Fibroblast of the aortic adventitia (primary cell): ENCODE measurements around the gene ERN2. TPM values are rescaled to one million over a fixed set of nuclear protein-coding genes. Genes with fewer than 3 reads are reported as not detected.

ENCODE experiments used
- DNase-seq: peaks from one replicate; pipeline ENCODE4 v3.0.0-alpha.2; 2010; ENCODE audit warnings: low read depth
- H3K4me3 ChIP-seq: 2 replicates; pipeline ENCODE4 v1.5.1; 2011; ENCODE audit warnings: low read depth, mild to moderate bottlenecking, control low read depth, low read length, moderate library complexity
- total RNA-seq: library from RNA; depleted of rRNA; stranded (reverse); fragments of >200 nt; gene quantifications from 2 replicates; pipeline ENCODE4 v1.2.3, GENCODE V29; 2012; ENCODE audit warnings: low replicate concordance
- TF ChIP-seq, protein P1 (sequence below): IDR thresholded peaks from 2 replicates; pipeline ENCODE4 v1.5.1; 2011; ENCODE audit warnings: mild to moderate bottlenecking, low read length, control low read depth, inconsistent platforms; ENCODE audit not compliant: insufficient read depth

The ERN2 gene
- total RNA-seq, 1 donor = not detected

DNA sequence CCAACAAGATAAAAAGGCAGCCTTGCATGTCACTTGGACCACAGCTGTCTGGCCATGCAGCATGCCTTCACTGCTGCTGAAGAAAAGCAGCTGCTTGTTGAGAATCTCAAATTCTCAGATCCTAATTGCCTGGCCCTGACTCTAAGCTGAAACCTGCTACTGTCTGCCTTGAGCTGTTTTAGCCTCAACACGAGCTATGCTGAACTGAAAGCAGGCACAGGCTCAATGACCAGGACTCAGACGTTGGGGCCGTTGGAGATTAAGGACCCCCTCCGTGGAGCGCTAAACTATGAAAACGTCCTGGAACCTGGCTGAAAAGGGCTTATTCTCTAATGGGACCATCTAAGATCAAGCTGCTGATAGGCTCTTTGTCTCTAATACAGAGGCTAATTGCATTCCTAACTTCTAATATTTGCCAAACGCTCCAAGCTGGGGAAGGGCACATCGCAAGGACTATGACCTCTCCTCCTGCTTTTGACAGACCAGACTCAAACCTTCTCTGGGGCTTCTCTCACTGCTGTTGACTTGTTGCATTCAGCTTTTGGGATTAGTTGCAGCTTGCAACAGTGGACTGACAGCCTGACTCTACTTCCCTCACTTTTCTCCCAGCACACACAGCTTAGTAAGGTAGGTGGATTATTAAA, 38.9 kb downstream of the ERN2 start:
- H3K4me3 ChIP-seq = no peak overlapping the region
- TF ChIP-seq, protein P1, sequence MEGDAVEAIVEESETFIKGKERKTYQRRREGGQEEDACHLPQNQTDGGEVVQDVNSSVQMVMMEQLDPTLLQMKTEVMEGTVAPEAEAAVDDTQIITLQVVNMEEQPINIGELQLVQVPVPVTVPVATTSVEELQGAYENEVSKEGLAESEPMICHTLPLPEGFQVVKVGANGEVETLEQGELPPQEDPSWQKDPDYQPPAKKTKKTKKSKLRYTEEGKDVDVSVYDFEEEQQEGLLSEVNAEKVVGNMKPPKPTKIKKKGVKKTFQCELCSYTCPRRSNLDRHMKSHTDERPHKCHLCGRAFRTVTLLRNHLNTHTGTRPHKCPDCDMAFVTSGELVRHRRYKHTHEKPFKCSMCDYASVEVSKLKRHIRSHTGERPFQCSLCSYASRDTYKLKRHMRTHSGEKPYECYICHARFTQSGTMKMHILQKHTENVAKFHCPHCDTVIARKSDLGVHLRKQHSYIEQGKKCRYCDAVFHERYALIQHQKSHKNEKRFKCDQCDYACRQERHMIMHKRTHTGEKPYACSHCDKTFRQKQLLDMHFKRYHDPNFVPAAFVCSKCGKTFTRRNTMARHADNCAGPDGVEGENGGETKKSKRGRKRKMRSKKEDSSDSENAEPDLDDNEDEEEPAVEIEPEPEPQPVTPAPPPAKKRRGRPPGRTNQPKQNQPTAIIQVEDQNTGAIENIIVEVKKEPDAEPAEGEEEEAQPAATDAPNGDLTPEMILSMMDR = no peak
- no peak for DNase-seq

DNA sequence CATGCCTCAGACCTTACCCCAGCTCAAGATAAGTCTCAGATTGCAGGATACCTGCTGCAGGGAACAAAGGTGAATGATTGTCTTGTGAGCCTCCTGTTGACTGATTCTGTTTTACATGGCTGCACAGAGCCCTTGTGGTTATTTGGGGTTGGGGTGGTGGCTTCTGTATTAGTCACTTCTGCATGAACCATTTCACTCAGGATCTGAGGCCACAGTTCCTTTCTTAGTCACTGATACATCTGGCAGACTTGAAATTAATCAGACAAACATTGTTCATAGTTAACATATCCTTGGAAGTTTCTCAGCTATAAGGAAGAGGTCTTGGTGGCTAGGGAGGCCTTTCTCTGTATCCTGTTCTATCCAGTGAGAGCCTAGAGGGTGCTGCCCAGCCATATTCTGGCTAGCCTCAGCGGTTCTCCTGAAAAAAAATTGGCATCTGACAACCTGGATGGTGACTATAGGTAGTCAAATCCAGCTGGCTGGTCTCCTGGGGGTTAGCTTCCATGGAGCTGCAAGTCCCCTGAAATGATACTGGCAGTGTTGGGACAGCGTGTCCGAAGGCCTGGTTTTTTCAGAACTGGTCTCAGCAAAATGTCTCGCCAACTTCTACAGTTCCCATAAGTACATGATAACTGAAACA, 42.8 kb downstream of the ERN2 start:
- DNase-seq = peak; percentile 77
- TF ChIP-seq, protein P1 = no peak
- no peak overlapping the region for H3K4me3 ChIP-seq

DNA sequence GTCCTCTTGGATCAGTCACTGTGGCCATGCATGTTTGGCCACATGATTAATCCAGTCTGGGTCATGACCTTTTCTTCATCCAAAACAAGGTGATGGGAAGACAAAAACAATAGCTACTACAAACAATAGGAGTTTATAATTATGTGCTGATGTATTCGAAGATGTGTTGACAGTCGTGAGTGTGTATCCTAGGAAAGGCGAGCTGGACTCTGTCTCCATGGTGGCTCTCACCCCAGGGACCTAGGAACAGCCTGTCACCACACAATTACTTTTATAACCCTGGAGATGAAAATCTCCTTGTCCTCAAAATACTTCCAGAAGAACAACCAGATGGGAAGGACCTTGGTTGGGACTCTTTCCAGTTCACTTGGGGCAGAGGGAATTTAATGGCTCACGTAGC, 44.1 kb downstream of the ERN2 start:
- no peak overlapping the region for H3K4me3 ChIP-seq
- no peak for DNase-seq
- TF ChIP-seq, protein P1 = no peak

DNA sequence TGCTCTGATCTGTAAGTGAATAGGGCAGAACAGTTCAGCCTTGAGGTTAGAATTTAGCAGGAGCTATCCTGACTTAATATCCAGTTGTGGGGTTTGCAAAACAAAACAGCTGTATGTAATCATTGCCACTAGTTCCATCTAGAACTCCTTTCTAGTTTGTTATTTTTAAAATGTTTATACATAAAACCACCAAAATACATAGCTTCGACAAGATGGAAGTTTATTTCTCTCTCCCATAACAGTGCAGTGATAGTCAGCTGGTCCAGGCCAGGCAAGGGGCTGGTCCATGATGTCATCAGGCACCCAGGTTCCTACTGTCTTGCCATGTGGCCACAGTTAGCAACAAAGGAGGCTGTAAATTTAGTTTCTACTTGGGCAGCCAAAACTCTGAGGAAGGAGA, 44.8 kb downstream of the ERN2 start:
- no peak for DNase-seq
- H3K4me3 ChIP-seq = no peak overlapping the region
- TF ChIP-seq, protein P1 = no peak

DNA sequence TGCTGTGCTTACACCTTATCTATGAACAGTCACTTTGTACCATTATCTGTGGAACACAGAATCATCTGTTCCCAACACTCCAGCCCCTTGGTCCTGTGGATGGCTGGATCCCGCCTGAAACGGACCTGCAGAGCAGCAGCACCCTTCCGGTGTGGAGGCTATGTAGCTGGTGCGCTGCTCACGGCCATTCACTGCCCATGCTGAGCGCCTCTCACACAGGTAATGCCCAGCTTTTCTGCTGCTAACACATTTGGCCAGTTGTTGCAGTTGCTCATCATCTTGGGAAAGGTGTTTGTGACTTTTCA, 45.7 kb downstream of the ERN2 start:
- no peak for DNase-seq
- TF ChIP-seq, protein P1 = no peak
- no peak overlapping the region for H3K4me3 ChIP-seq

DNA sequence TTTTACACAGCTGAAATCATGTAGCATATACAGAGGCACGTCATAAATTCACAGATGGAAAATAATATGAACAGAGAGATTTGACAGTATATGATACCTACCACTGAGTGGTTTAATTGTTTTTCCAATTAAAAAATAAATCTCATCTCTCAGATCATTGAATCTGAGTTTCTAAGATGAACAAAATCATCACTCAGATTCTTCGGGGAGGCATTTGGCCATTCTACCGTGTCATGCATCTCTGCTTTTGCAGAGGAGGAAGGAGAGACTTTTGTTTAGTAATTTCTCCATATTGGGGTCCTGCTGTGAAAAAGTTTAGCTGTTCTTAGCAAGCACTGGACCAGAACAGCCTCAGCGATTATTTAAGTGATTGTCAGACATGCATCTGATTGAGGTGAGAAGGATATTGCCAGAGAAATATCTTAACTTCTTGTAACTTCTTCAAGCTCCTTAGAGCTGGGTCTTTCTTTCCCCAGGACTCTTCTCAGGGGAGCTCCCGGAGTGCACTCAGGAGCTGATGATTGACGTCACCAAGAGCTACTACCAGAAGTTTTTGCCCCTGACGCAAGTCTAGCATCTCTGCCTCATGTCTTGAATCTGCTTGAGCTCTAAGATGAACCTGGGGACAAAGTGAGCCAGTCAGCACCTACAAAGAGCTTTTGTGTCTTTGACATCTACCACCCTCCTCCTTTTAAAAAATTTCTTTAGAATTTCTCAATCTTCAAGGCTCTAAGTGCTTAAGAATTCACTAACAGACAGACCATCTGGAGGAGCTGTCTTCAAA, 46.3 kb downstream of the ERN2 start:
- no peak overlapping the region for H3K4me3 ChIP-seq
- TF ChIP-seq, protein P1 = no peak
- DNase-seq = no peak
